Measurements from ENCODE around the gene ARL8B. TPM values are rescaled to one million over a fixed set of nuclear protein-coding genes. Genes with fewer than 3 reads are reported as not detected.

Gene ARL8B
- total RNA-seq, 2 donors from 2014 or later, result 40.8 to 51.4 TPM

DNA sequence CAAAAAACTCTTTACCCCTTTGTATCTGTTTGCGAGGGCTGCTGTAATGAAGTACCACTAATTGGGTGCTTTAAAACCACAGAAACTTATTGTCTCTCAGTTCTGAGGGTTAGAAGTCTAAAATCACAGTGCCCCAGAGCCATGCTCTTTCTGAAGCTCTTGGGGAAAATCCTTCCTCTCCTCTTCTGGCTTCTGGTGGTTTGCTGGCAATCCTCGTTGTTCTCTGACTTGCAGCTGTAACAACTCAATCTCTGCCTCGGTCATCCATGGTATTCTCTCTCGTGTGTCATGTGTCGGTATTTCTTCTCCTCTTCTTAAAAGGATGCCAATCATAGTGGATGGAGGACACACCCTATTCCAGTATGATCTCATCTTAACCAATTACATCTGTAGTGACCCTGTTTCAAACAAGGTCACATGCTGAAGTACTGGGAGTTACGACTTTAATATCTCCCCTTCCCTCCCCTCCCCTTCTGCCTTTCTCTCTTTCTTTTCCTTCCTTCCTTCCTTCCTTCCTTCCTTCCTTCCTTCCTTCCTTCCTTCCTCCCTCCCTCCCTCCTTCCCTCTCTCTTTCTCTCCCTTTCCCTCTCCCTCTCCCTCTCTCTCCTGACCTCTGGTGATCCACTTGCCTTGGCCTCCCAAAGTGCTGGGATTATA, 6.5 kb upstream of the ARL8B start:
- Histone ChIP-seq H3K9me3 (no peaks in the 10 kb centered on the region), H3K27me3 (no peaks in the 10 kb centered on the region), H3K27ac (no peak overlapping the region), H3K9ac (ENCODE audit: low read depth in 2 of 2, low read length in 2 of 2) (no peak overlapping the region), H3K36me3 (no peaks in the 10 kb centered on the region), H3K4me3 (no peak overlapping the region), H3K4me1 (no peaks in the 10 kb centered on the region)
- TF ChIP-seq, protein P1, sequence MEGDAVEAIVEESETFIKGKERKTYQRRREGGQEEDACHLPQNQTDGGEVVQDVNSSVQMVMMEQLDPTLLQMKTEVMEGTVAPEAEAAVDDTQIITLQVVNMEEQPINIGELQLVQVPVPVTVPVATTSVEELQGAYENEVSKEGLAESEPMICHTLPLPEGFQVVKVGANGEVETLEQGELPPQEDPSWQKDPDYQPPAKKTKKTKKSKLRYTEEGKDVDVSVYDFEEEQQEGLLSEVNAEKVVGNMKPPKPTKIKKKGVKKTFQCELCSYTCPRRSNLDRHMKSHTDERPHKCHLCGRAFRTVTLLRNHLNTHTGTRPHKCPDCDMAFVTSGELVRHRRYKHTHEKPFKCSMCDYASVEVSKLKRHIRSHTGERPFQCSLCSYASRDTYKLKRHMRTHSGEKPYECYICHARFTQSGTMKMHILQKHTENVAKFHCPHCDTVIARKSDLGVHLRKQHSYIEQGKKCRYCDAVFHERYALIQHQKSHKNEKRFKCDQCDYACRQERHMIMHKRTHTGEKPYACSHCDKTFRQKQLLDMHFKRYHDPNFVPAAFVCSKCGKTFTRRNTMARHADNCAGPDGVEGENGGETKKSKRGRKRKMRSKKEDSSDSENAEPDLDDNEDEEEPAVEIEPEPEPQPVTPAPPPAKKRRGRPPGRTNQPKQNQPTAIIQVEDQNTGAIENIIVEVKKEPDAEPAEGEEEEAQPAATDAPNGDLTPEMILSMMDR (IDR thresholded peaks at IDR 0.05), result no peak
- intact Hi-C loops (cut with DNase I), result no loop called here
- no peak for DNase-seq

GRCh38 chr3:5116538-5116937, 5.6 kb upstream of the ARL8B start:
- Histone ChIP-seq H3K27me3 (no peaks in the 10 kb centered on the region), H3K27ac (no peak overlapping the region), H3K9me3 (no peaks in the 10 kb centered on the region), H3K36me3 (no peaks in the 10 kb centered on the region), H3K4me1 (peaks cover under 1% of the 10 kb centered on the region), H3K4me3 (no peak overlapping the region), H3K9ac (ENCODE audit: low read depth in 2 of 2, low read length in 2 of 2) (no peak overlapping the region)
- intact Hi-C loops (cut with DNase I), result no loop called here
- DNase-seq, result no peak
- TF ChIP-seq, protein P1 (IDR thresholded peaks at IDR 0.05), result no peak

DNA sequence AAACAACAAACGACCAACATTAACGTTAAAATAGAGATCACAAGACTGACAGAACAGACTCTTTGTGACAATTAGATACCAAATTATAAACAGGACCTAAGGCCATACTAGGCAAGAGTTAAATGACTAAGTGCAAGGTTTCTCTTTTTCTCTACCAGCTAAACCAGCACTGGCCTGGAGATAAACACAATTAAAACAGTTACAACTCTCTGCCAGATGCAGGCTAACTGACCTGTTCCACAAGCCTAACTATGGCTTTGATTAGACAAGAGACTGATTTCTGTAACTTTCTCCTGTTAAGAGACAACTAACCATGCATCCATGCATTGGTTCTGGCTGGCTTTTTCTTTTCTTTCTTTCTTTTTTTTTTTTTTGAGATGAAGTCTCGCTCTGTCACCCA, 1.6 kb upstream of the ARL8B start:
- Histone ChIP-seq H3K27me3 (no peaks in the 10 kb centered on the region), H3K27ac (no peak overlapping the region), H3K4me3 (no peak overlapping the region), H3K4me1 (peaks cover 8% of the 10 kb centered on the region), H3K36me3 (no peaks in the 10 kb centered on the region), H3K9ac (ENCODE audit: low read depth in 2 of 2, low read length in 2 of 2) (no peak overlapping the region), H3K9me3 (no peaks in the 10 kb centered on the region)
- DNase-seq, result no peak
- intact Hi-C loops (cut with DNase I), result loop anchor here (5.0 kb wide), 1 partner anchor 67 kb away; the partner anchor contains the start of gene EDEM1
- TF ChIP-seq, protein P1 (IDR thresholded peaks at IDR 0.05), result no peak

GRCh38 chr3:5122741-5123706, 932 bp downstream of the ARL8B start:
- Histone ChIP-seq H3K36me3 (no peaks in the 10 kb centered on the region), H3K27me3 (no peaks in the 10 kb centered on the region), H3K9ac (ENCODE audit: low read depth in 2 of 2, low read length in 2 of 2) (peak overlapping the region; percentile 93 to 98), H3K27ac (peak overlapping the region; percentile 90), H3K4me3 (peak overlapping the region; percentile 100), H3K9me3 (no peaks in the 10 kb centered on the region), H3K4me1 (peaks cover 8% of the 10 kb centered on the region)
- peak; percentile 35 for DNase-seq
- intact Hi-C loops (cut with DNase I), result loop anchor here (5.0 kb wide), 1 partner anchor 64 kb away; the partner anchor contains the start of gene EDEM1
- TF ChIP-seq, protein P1 (IDR thresholded peaks at IDR 0.05), result no peak

DNA sequence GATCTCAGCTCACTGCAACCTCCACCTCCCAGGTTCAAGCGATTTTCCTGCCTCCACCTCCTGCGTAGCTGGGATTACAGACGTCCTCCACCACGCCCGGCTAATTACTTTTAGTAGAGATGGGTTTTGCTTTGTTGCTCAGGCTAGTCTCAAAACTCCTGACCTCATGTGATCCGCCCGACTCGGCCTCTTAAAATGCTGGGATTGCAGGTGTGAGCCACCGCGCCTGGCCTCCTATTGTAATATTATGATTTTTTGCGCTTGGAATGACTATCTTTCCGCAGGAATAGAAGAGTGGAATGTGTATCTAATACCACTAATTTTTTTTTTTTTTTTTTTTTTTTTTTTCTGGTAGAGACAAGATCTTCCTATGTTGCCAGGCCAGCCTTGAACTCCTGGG, 1.8 kb downstream of the ARL8B start:
- Histone ChIP-seq H3K9me3 (no peaks in the 10 kb centered on the region), H3K36me3 (no peaks in the 10 kb centered on the region), H3K27me3 (no peaks in the 10 kb centered on the region), H3K4me1 (peaks cover 8% of the 10 kb centered on the region), H3K27ac (no peak overlapping the region), H3K9ac (ENCODE audit: low read depth in 2 of 2, low read length in 2 of 2) (no peak overlapping the region), H3K4me3 (no peak overlapping the region)
- intact Hi-C loops (cut with DNase I), result loop anchor here (5.0 kb wide), 1 partner anchor 63 kb away; the partner anchor contains the start of gene EDEM1
- TF ChIP-seq, protein P1 (IDR thresholded peaks at IDR 0.05), result no peak
- no peak for DNase-seq
